GM21515 (cell line): ENCODE results near the gene C1orf159.

Experiments
- ATAC-seq: cut with Tn5 transposase; IDR thresholded peaks from one replicate; pipeline ENCODE4 v1.9.1; 2021; ENCODE audit not compliant: unreplicated experiment

The C1orf159 gene

GRCh38 chr1:1043411-1043810, 72.5 kb downstream of the C1orf159 start:
- ATAC-seq: no peak

DNA sequence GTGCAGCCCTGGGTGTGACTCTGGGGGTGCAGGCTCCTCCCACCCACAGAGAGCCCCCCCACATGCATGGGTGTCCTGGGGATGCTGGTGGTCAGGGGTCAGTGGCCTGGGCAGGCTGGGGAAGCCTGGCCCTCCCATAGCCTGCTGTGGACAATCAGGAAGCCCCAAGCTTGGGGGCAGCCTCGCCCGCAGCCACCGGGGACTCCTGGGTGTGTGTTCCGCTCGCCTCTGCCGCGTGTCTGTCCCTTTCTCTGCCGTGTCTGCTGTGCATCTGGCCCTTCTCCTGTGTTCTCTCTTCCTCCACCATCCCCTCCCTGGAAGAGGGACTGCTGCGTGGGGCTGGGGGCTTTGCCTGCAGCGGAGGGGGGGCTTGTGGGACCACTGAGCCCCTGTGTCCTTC, 73.1 kb downstream of the C1orf159 start:
- no peak for ATAC-seq

DNA sequence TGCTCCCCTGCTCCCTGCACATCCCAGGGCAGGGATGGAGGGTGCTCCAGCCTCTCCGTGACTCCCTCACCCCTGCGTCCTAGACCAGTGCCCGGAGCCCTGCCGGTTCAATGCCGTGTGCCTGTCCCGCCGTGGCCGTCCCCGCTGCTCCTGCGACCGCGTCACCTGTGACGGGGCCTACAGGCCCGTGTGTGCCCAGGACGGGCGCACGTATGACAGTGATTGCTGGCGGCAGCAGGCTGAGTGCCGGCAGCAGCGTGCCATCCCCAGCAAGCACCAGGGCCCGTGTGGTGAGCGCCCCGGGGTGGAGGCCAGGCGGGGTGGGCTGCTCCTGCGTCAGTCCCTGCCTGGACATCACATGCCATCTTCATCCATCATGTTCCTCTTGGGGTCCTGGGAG, 74.0 kb downstream of the C1orf159 start:
- ATAC-seq: no peak

GRCh38 chr1:1041092-1041523, 74.8 kb downstream of the C1orf159 start:
- no peak for ATAC-seq

DNA sequence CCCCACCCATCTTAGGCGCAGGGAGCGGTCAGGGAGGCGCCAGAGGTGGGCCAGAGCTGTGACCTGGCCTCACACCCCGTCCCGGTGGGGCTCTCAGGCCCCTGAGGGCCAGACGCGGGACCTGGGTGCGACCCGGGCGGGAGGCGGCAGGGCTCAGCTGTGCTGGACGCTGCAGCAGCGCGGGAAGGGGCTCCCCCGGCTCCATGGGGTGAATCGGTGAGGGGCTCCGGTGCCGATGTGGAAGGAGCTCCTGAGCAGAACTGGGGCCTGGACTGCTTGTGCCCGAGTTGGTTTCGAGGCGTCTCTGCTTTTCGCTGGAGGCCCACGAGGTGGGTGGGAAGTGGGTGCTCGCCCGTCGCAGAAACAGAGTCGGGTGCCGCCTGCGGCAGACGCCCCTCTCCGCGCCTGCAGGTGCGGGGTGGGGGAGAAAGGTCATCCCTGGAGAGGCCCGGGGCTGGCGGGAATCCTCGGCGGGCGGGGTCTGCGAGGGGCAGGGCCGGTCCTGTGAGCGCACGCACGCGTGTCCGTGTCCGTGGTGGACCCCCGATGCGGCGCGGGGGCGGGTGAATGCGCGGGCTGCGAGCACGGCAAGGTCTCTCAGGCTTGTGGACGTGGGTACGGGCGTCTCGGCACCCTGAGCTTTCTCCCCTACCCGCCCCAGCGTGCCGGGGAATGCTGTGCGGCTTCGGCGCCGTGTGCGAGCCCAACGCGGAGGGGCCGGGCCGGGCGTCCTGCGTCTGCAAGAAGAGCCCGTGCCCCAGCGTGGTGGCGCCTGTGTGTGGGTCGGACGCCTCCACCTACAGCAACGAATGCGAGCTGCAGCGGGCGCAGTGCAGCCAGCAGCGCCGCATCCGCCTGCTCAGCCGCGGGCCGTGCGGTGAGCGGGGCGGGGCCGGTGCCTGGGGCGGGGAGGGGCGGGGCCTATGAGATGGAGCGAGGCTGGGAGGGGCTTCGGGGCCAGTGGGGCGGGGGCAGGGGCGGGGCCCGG, 75.6 kb downstream of the C1orf159 start:
- peak; percentile 35 for ATAC-seq

- ATAC-seq: no peak
These were observed 76.6 kb downstream of the C1orf159 start for GRCh38 chr1:1039145-1039910.

DNA sequence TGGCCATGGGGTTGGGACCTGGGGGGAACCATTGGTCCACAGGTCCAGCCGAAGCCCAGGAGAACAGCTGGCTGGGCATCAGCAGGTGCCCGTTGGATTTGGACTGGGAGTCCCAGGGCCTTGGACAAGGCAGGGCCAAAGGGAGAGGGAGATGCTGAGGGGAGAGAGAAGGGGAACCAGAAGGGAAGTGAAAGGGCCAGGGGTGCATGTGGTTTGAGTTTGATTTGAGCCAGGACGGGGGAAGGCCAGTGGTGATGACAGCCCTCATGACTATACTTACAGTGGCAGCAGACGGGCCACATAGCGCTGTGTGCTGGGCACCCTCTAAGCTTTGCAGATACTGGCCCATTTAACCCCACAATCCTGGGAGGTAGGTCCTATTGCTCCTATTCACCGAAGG, 77.2 kb downstream of the C1orf159 start:
- ATAC-seq: no peak

DNA sequence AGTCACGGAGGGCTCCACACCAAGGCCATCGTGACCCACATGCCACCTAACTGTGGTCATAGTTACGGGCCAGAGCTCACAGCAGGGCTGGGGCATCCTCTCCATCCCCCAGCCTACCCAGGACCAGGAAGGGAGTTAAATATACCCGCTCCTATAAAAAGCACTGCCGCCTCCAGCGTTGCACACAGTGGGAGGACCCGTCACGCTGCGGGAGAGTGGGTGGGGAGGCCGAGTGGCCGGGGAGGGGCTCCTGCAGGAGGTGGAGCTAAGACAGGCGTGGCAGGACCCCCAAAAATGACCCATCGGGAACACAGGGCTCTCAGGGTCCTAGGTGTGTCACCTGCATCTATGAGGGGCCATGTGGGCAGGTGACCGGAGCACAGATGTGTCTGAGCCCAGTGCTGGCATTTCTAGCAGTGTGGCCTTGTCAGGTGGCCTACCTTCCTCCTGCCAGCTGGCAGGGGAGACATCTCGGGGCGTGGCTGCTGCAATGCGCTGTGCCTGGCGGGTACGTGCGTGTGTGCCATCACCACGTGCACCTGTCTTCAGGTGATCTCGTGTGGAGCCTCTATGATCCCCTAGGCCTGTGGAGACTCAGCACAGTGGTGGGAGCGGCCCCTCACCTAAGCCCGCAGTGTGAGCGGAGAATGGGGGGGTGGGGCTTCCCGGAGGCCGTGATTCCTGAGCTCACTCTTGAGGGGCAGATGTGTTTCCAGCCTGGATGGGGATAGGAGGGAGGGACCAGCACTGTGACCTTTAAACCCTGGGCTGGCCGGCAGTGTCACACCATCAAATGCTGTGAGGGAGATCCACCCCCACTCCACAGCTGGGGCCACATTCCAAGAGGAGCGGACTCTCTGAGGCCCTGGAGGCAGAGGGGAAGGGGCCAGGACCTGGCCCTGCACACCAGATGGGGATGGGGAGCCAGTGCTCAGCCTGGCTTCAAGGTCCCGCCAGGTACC, 78.2 kb downstream of the C1orf159 start:
- ATAC-seq: no peak

- no peak for ATAC-seq
These were observed 80.5 kb downstream of the C1orf159 start for GRCh38 chr1:1035291-1035943.

DNA sequence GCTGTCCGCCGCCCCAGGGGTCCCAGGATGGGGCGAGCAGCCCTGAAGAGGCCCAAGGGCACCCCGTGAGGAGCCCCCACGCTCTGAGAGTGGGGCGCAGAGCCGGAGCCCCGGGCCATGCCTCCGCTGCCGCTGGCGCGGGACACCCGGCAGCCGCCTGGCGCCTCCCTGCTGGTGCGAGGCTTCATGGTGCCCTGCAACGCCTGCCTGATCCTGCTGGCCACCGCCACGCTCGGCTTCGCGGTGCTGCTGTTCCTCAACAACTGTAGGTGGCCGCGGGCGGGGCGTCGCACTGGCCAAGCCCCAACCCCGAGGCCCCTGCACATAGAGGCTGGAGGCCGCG, 81.5 kb downstream of the C1orf159 start:
- no peak for ATAC-seq

DNA sequence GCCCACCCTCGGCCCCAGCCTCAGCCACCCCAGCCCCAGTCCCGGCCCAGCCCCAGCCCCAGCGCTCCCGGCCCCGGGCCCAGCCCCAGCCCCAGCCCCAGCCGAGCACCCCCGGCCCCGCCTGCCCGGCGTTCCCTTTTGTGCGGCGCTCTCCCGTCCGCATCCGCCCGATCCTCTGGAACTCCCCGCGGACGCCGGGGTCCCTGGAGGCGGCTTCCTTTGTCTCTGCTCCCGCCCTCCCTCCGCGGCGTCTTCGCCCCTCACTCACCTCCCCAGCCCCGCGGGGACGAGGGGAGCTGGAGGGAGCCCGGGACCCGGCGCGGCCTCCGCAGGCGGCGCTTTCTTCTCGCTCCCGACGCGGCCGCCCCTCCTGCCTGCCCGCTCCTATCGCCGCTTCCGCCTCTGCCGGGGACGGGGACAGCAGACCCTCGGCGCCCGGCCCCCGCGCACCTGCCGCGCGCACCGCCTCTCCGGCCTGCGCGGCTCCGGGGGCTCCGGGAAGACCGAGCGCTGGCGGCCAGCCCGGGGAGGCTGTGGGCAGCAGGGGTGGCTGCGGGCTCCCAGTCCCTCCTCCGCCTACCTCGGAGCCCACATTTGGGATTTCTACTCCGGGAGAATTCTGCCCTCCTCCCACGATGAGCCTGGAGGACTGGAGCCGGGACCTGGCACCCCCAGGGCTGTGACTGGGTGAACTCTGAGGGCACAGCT, 82.0 kb downstream of the C1orf159 start:
- ATAC-seq: no peak

DNA sequence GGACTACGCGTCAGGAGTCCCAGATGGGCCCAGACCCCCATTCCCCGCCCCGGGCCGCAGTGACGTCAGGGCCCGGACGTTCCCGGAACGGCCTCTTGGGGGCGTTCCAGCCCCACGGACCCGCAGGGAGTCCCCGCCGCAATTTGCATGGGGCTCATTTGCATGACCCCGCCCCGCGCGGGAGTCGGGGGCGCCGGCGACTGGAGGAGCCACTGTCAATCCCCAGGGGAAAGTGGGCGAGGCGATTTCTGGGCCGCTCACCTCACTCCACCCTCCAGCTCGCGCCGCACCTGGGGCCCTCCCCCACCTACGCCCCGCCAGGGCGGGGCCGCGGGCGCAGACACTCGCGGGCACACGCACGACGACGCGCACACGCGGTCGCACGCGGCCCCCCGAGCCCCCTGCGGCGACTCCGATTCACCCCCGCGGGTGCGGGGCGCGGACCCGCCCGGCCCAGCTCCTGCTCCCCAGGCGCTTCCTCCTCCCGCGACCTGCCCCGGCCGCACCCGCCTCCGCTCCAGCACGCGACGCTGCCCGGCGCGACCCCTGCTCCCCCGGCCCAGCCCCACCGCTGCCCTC, 82.8 kb downstream of the C1orf159 start:
- ATAC-seq: peak; percentile 76

GRCh38 chr1:1032424-1032823, 83.5 kb downstream of the C1orf159 start:
- ATAC-seq: peak; percentile 8
